GM12878 (cell line): ENCODE measurements around the gene AGAP1. TPM values are rescaled to one million over a fixed set of nuclear protein-coding genes. Genes with fewer than 3 reads are reported as not detected.

ENCODE experiments used
- ATAC-seq: fragments of 200-7000 bp; cut with Tn5 transposase; 3 replicates; pipeline ENCODE4 v1.9.1; 2020; ENCODE audit warnings: mild to moderate bottlenecking, moderate library complexity
- BruUV-seq: library from RNA; stranded (reverse); fragments of 400-500 nt; replicated peaks from 2 replicates; lab custom pipeline; 2021; lab: Mats Ljungman, UMichigan
- CTCF ChIA-PET: fragments of 300-600 bp; sonication (Branson Sonifier 250); formaldehyde crosslinking; extraction: SDS; loops from one replicate; lab custom pipeline; 2021; ENCODE audit warnings: inconsistent platforms; lab: Yijun Ruan, JAX
- POLR2A ChIA-PET: fragments of 350-600 bp; formaldehyde crosslinking; extraction: SDS; loops from one replicate; lab custom pipeline; 2021; ENCODE audit warnings: inconsistent platforms; lab: Charles Lee
- RAD21 ChIA-PET: fragments of 300-600 bp; sonication (Branson Sonifier 250); formaldehyde crosslinking; loops from one replicate; lab custom pipeline; 2023; ENCODE audit warnings: antibody characterized with exemption; ENCODE audit not compliant: unreplicated experiment; lab: Charles Lee
- SMC1A ChIA-PET: fragments of 300-600 bp; sonication (Branson Sonifier 250); formaldehyde crosslinking; loops from one replicate; lab custom pipeline; 2023; ENCODE audit not compliant: unreplicated experiment, uncharacterized antibody; lab: Charles Lee
- DNase-seq: peaks from one replicate; pipeline ENCODE4 v3.0.0-alpha.2; 2011; ENCODE audit warnings: low read depth, low spot score
- FAIRE-seq: peaks from 3 replicates; lab custom pipeline; 2011; peaks lifted over from hg19 to GRCh38; lab: Jason Lieb, UNC
- H2AFZ ChIP-seq: 2 replicates; pipeline ENCODE4 v1.6.0; 2011; ENCODE audit warnings: low read depth, low read length, control low read depth; ENCODE audit not compliant: control insufficient read depth
- H3K27ac ChIP-seq: 2 replicates; pipeline ENCODE4 v1.5.1; 2011; ENCODE audit warnings: control low read depth; ENCODE audit not compliant: control insufficient read depth, insufficient read depth
- H3K27me3 ChIP-seq, 2 experiments: replicated peaks in 1 of 2; 2 replicates each; pipeline versions ENCODE4 v1.6.0 to v1.6.1; 2011; ENCODE audit warnings: low read length in 1 of 2; ENCODE audit not compliant: control insufficient read depth in 2 of 2, insufficient read depth in 2 of 2
- H3K36me3 ChIP-seq, 2 experiments: 2 replicates each; pipeline ENCODE4 v1.5.1; 2011; ENCODE audit warnings: low read length in 1 of 2; ENCODE audit not compliant: control insufficient read depth in 2 of 2, insufficient read depth in 2 of 2
- H3K4me1 ChIP-seq: 2 replicates; pipeline ENCODE4 v1.6.1; 2011; ENCODE audit warnings: mild to moderate bottlenecking, low read length, moderate library complexity, mixed read lengths; ENCODE audit not compliant: control insufficient read depth, insufficient read depth
- H3K4me2 ChIP-seq: 2 replicates; pipeline ENCODE4 v1.6.0; 2011; ENCODE audit warnings: control low read depth; ENCODE audit not compliant: control insufficient read depth, insufficient read depth
- H3K4me3 ChIP-seq: fragments of 200-600 bp; sonication (generic); 2 replicates; pipeline ENCODE4 v1.5.1; 2016
- H3K79me2 ChIP-seq: 2 replicates; pipeline ENCODE4 v1.6.0; 2011; ENCODE audit warnings: low read length; ENCODE audit not compliant: control insufficient read depth, insufficient read depth
- H3K9ac ChIP-seq: 2 replicates; pipeline ENCODE4 v1.8.0; 2011; ENCODE audit warnings: low read length, control low read depth, mixed read lengths; ENCODE audit not compliant: control insufficient read depth, insufficient read depth
- H3K9me3 ChIP-seq: replicated peaks from 3 replicates; pipeline ENCODE4 v1.5.1; 2011; ENCODE audit warnings: mild to moderate bottlenecking, low read length; ENCODE audit not compliant: control insufficient read depth, insufficient read depth
- H4K20me1 ChIP-seq: 2 replicates; pipeline ENCODE4 v1.6.0; 2011; ENCODE audit not compliant: control insufficient read depth, insufficient read depth
- ASH2L ChIP-seq: fragments of 300-600, 200-600 bp; sonication (generic); IDR thresholded peaks from 2 replicates; pipeline ENCODE4 v1.6.1; 2017; ENCODE audit warnings: low read depth, mild to moderate bottlenecking, borderline replicate concordance
- BRCA1 ChIP-seq: IDR thresholded peaks from 2 replicates; pipeline ENCODE4 v1.6.1; 2011; ENCODE audit warnings: low read depth, low read length, improper control_type of control experiment
- DPF2 ChIP-seq: fragments of 450-650 bp; IDR thresholded peaks from 2 replicates; pipeline ENCODE4 v1.6.1; 2017; ENCODE audit warnings: mild to moderate bottlenecking
- EED ChIP-seq: sonication (generic); IDR thresholded peaks from 2 replicates; pipeline ENCODE4 v1.6.1; 2016; ENCODE audit warnings: antibody characterized with exemption, low read depth
- ESRRA ChIP-seq: IDR thresholded peaks from 2 replicates; pipeline ENCODE4 v1.6.1; 2012; ENCODE audit warnings: mild to moderate bottlenecking, low read length, improper control_type of control experiment
- EZH2 ChIP-seq: IDR thresholded peaks from 2 replicates; pipeline ENCODE4 v1.6.1; 2012; ENCODE audit warnings: low read depth, mild to moderate bottlenecking, control low read depth, inconsistent platforms, low read length, borderline replicate concordance; ENCODE audit not compliant: control insufficient read depth
- FOXM1 ChIP-seq: IDR thresholded peaks from 2 replicates; pipeline ENCODE4 v1.6.1; 2012; ENCODE audit warnings: low read depth, mild to moderate bottlenecking, inconsistent platforms, low read length, moderate library complexity
- HCFC1 ChIP-seq: fragments of 150-350 bp; IDR thresholded peaks from 2 replicates; pipeline ENCODE4 v1.6.1; 2014; ENCODE audit warnings: low read length
- JUNB ChIP-seq: IDR thresholded peaks from 2 replicates; pipeline ENCODE4 v1.6.1; 2016; ENCODE audit warnings: antibody characterized with exemption, mild to moderate bottlenecking
- LARP7 ChIP-seq: fragments of 450-650 bp; IDR thresholded peaks from 2 replicates; pipeline ENCODE4 v1.6.1; 2017; ENCODE audit warnings: mild to moderate bottlenecking
- NFIC ChIP-seq: IDR thresholded peaks from 2 replicates; pipeline ENCODE4 v1.6.1; 2012; ENCODE audit warnings: low read depth, mild to moderate bottlenecking, inconsistent platforms, low read length, moderate library complexity
- RAD51 ChIP-seq: fragments of 450-650 bp; IDR thresholded peaks from 2 replicates; pipeline ENCODE4 v1.6.1; 2016; ENCODE audit warnings: moderate library complexity, mild to moderate bottlenecking, inconsistent platforms
- RELA ChIP-seq: fragments of 450-650 bp; IDR thresholded peaks from 2 replicates; pipeline ENCODE4 v1.8.0; 2014; ENCODE audit warnings: borderline replicate concordance; ENCODE audit not compliant: partially characterized antibody
- REST ChIP-seq: IDR thresholded peaks from 2 replicates; pipeline ENCODE4 v1.6.1; 2012; ENCODE audit warnings: mild to moderate bottlenecking, low read depth, low read length
- SIN3A ChIP-seq: IDR thresholded peaks from 2 replicates; pipeline ENCODE4 v1.6.1; 2012; ENCODE audit warnings: low read depth, low read length, improper control_type of control experiment
- SMAD1 ChIP-seq: fragments of 450-650 bp; IDR thresholded peaks from 2 replicates; pipeline ENCODE4 v1.6.1; 2018; ENCODE audit warnings: mild to moderate bottlenecking, low read depth; ENCODE audit not compliant: partially characterized antibody
- SREBF2 ChIP-seq: IDR thresholded peaks from 2 replicates; pipeline ENCODE4 v1.6.1; 2012; ENCODE audit warnings: mild to moderate bottlenecking, low read length
- TAF1 ChIP-seq: IDR thresholded peaks from 2 replicates; pipeline ENCODE4 v1.6.1; 2011; ENCODE audit warnings: mild to moderate bottlenecking, low read depth, low read length, borderline replicate concordance
- WGBS: methylation state at CpG from one replicate; pipeline ENCODE4 v1.1.6; 2016; ENCODE audit warnings: low lambda C conversion rate; ENCODE audit not compliant: insufficient replicate concordance, insufficient coverage; ENCODE audit errors: missing lambda C conversion rate; 5-methylcytosine and 5-hydroxymethylcytosine counted together
- in situ Hi-C: fragments of 300-500 bp; cut with MboI; formaldehyde crosslinking; loops from 9 replicates; pipeline ENCODE4 v1.14.3; 2018; ENCODE audit warnings: mixed read lengths
- intact Hi-C: fragments of 100-400 bp; cut with micrococcal nuclease; formaldehyde crosslinking; loops from one replicate; pipeline ENCODE4 v1.14.2; 2022; ENCODE audit not compliant: unreplicated experiment
- polyA plus RNA-seq, 11 experiments: library from polyadenylated mRNA; depleted of rRNA in 4 of 11; unstranded in 6 of 11; stranded (reverse) in 5 of 11; fragments of >200 nt; fragmentation: Nextera tagmentation in 4 of 11; fragmentation: Illumina TruSeq in 1 of 11; extraction: Ambion mirVana in 4 of 11; extraction: Trizol in 1 of 11; gene quantifications; 1 replicate in 1 of 11; 2 replicates in 10 of 11; pipeline versions ENCODE4 v1.2.1 to v1.2.3, GENCODE V29; 2011 to 2016; ENCODE audit warnings: inconsistent platforms in 2 of 11, missing spikeins in 2 of 11, low read depth in 1 of 11
- total RNA-seq, 4 experiments: library from RNA; depleted of rRNA in 3 of 4; stranded (reverse); fragments of >200 nt in 3 of 4; fragmentation: Illumina TruSeq in 1 of 4; extraction: Trizol in 1 of 4; gene quantifications; 2 replicates each; pipeline versions ENCODE4 v1.2.1 to v1.2.3, GENCODE V29; 2013 to 2021

AGAP1 gene
- total and polyA plus RNA-seq, 10 of the 15 experiments (the other 5 are each of a cell fraction or from before 2014, with no cell fraction given) = 0.05 to 0.15 (median 0.06) TPM; not detected in 7

GRCh38 chr2:235894839-235895238 is 401.0 kb downstream of the AGAP1 start:
- DNase-seq (no peak), ATAC-seq (no peak), FAIRE-seq (no peak)
- Histone ChIP-seq H3K79me2 (no peaks in the 10 kb centered on the region), H3K4me3 (no peak overlapping the region), H2AFZ (no peak overlapping the region), H3K9me3 (no peaks in the 10 kb centered on the region), H4K20me1 (no peaks in the 10 kb centered on the region), H3K4me2 (no peak overlapping the region), H3K27ac (no peak overlapping the region), H3K4me1 (no peaks in the 10 kb centered on the region), H3K9ac (no peak overlapping the region), H3K27me3 (no peaks in the 10 kb centered on the region), H3K36me3 (no peaks in the 10 kb centered on the region)
- no TSS peak for BruUV-seq
- RAD21 ChIA-PET = no interaction called here
- in situ Hi-C loops = no loop called here
- 34% methylated on average over 10 of the region's 10 CpGs for WGBS
- POLR2A ChIA-PET = no interaction called here
- TF ChIP-seq EED = no peak
- TF ChIP-seq TAF1 = no peak
- TF ChIP-seq SIN3A = no peak
- SMC1A ChIA-PET = no interaction called here
- CTCF ChIA-PET = no interaction called here
- intact Hi-C loops = no loop called here

- Histone ChIP-seq H3K36me3 (no peaks in the 10 kb centered on the region), H3K4me2 (no peak overlapping the region), H4K20me1 (no peaks in the 10 kb centered on the region), H2AFZ (no peak overlapping the region), H3K4me3 (no peak overlapping the region), H3K9me3 (no peaks in the 10 kb centered on the region), H3K4me1 (no peaks in the 10 kb centered on the region), H3K9ac (no peak overlapping the region), H3K79me2 (no peaks in the 10 kb centered on the region), H3K27me3 (no peaks in the 10 kb centered on the region), H3K27ac (no peak overlapping the region)
- POLR2A ChIA-PET = no interaction called here
- intact Hi-C loops = no loop called here
- CTCF ChIA-PET = no interaction called here
- RAD21 ChIA-PET = no interaction called here
- in situ Hi-C loops = no loop called here
- no peak for ATAC-seq
- DNase-seq = no peak
- BruUV-seq = no TSS peak
- FAIRE-seq = no peak
- SMC1A ChIA-PET = no interaction called here
- WGBS = 29% methylated on average over 2 of the region's 2 CpGs
- TF ChIP-seq TAF1 (no peak), NFIC (no peak), ASH2L (no peak), RELA (no peak), RAD51 (no peak), REST (no peak), DPF2 (no peak), SMAD1 (no peak), EZH2 (no peak), JUNB (no peak), SREBF2 (no peak), LARP7 (no peak), ESRRA (no peak), FOXM1 (no peak), HCFC1 (no peak), BRCA1 (no peak)
These were observed 402.2 kb downstream of the AGAP1 start for GRCh38 chr2:235896061-235896460.
